Measurements from ENCODE around the gene SMIM24.
"Not testable (repeated sequence)": the region's sequence is repeated elsewhere in the genome, so short reads cannot be mapped to it uniquely, and the experiment has no call there.

Gene SMIM24

GRCh38 chr19:3454656-3455392, 25.5 kb downstream of the SMIM24 start:
- no peak overlapping the region for H3K27ac ChIP-seq
- TF ChIP-seq ZFX (IDR thresholded peaks at IDR 0.05; ENCODE audit: borderline replicate concordance), result no peak
- TF ChIP-seq, protein P1, sequence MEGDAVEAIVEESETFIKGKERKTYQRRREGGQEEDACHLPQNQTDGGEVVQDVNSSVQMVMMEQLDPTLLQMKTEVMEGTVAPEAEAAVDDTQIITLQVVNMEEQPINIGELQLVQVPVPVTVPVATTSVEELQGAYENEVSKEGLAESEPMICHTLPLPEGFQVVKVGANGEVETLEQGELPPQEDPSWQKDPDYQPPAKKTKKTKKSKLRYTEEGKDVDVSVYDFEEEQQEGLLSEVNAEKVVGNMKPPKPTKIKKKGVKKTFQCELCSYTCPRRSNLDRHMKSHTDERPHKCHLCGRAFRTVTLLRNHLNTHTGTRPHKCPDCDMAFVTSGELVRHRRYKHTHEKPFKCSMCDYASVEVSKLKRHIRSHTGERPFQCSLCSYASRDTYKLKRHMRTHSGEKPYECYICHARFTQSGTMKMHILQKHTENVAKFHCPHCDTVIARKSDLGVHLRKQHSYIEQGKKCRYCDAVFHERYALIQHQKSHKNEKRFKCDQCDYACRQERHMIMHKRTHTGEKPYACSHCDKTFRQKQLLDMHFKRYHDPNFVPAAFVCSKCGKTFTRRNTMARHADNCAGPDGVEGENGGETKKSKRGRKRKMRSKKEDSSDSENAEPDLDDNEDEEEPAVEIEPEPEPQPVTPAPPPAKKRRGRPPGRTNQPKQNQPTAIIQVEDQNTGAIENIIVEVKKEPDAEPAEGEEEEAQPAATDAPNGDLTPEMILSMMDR (IDR thresholded peaks at IDR 0.05), result no peak

DNA sequence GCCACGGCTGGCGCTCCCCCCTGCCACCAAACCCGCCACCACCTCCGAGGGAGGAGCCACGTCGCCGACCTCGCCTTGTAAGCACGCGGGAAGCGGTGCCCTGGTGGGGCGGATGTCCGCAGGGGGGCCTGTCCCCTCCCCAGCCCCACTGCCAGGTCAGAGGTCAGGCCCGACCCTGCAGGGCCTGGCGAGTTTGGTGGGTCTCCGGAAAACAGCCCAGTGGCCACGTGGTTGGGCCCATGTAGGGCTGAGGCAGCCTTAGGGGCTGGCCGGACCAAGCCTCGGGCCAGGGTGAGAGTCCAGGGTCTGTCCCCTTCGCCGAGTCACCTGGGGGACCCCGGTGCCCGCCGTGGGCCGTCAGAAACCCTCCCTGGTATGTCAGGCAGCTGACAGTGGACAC, 26.5 kb downstream of the SMIM24 start:
- TF ChIP-seq, protein P1 (IDR thresholded peaks at IDR 0.05), result no peak
- no peak overlapping the region for H3K27ac ChIP-seq

GRCh38 chr19:3452942-3453214, 27.4 kb downstream of the SMIM24 start:
- H3K27ac ChIP-seq, result not testable (repeated sequence)

DNA sequence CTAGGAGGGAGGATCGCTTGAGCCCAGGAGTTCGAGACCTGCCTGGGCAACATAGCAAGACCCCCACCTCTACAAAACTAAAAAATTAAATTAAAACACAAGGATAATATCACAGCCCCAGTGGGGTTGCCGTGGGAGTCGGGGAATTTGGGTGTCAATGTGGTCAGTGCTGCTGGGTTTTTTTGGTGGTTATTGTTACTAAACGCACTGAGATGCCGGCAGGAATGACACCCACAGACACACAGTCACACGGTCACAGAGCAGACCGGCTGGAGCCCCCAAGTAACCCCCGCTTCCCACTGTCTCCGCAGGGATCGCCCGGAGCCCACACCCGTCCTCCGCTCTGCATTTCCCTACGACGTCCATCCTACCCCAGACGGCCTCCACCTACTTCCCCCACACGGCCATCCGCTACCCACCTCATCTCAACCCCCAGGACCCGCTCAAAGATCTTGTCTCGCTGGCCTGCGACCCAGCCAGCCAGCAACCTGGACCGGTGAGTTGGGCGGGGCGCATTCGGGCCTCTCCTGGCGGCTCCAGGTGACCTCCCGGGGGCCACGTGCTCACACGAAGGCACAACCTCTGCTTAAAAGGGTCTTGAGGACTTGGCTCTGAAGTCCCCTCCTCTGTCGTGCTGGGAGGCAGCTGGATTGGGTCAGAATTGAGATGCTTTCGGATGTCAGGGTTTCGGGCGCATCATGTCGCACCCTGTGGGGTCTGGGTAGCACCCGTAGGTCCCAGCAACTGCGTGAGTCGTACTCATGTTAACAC, 28.0 kb downstream of the SMIM24 start:
- TF ChIP-seq, protein P1 (IDR thresholded peaks at IDR 0.05), result no peak
- no peak overlapping the region for H3K27ac ChIP-seq

- TF ChIP-seq ZFX (IDR thresholded peaks at IDR 0.05; ENCODE audit: borderline replicate concordance), result no peak
- TF ChIP-seq, protein P1 (IDR thresholded peaks at IDR 0.05), result no peak
- H3K27ac ChIP-seq, result no peak overlapping the region
These were observed 28.9 kb downstream of the SMIM24 start for GRCh38 chr19:3451451-3451866.

GRCh38 chr19:3450796-3451411, 29.4 kb downstream of the SMIM24 start:
- 0 out of 2 replicates have a peak overlapping the region, but pooled peaks have one; percentile 8 for H3K27ac ChIP-seq
- TF ChIP-seq, protein P1 (IDR thresholded peaks at IDR 0.05), result no peak
- TF ChIP-seq ZFX (IDR thresholded peaks at IDR 0.05; ENCODE audit: borderline replicate concordance), result no peak

GRCh38 chr19:3448616-3449334, 31.6 kb downstream of the SMIM24 start:
- H3K27ac ChIP-seq, result no peak overlapping the region
- TF ChIP-seq, protein P1 (IDR thresholded peaks at IDR 0.05), result no peak
- no peak for TF ChIP-seq ZFX (IDR thresholded peaks at IDR 0.05; ENCODE audit: borderline replicate concordance)

DNA sequence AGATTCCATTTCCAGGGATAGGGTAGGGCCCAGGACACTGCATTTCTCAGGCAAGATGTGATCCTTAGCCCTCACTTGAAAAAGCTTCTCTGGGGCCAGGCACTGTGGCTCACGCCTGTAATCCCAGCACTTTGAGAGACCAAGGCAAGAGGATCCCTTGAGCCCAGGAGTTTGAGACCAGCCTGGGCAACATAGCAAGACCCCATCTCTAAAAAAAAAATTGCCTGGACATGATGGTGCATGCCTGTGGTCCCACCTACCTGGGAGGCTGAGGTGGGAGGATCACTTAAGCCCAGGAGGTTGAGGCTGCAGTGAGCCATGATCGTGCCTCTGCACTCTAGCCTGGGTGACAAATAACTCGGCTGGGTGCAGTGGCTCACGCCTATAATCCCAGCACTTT, 33.7 kb downstream of the SMIM24 start:
- H3K27ac ChIP-seq, result not testable (repeated sequence)
